ENCODE measurements around the gene ZNF735.
"Not testable (repeated sequence)": the region's sequence is repeated elsewhere in the genome, so short reads cannot be mapped to it uniquely, and the experiment has no call there.

Gene ZNF735

GRCh38 chr7:64183126-64183742 is 23.8 kb upstream of the ZNF735 start:
- TF ChIP-seq CTCF (conservative IDR thresholded peaks at IDR 0.05; ENCODE audit: control insufficient read depth, insufficient read depth, low read depth, low read length) = no peak
- DNase-seq (ENCODE audit: low read depth) = no peak
- no peak overlapping the region for H3K4me3 ChIP-seq (ENCODE audit: control insufficient read depth, low read depth, low read length)

- DNase-seq (ENCODE audit: low read depth) = no peak
- no peak overlapping the region for H3K4me3 ChIP-seq (ENCODE audit: control insufficient read depth, low read depth, low read length)
- no peak for TF ChIP-seq CTCF (conservative IDR thresholded peaks at IDR 0.05; ENCODE audit: control insufficient read depth, insufficient read depth, low read depth, low read length)
Observed at GRCh38 chr7:64183827-64184372, 23.1 kb upstream of the ZNF735 start.

- TF ChIP-seq CTCF (conservative IDR thresholded peaks at IDR 0.05; ENCODE audit: control insufficient read depth, insufficient read depth, low read depth, low read length) = no peak
- H3K4me3 ChIP-seq (ENCODE audit: control insufficient read depth, low read depth, low read length) = no peak overlapping the region
- DNase-seq (ENCODE audit: low read depth) = no peak
Observed at GRCh38 chr7:64184376-64184775, 22.6 kb upstream of the ZNF735 start.

GRCh38 chr7:64187408-64187807 is 19.6 kb upstream of the ZNF735 start:
- no peak for TF ChIP-seq CTCF (conservative IDR thresholded peaks at IDR 0.05; ENCODE audit: control insufficient read depth, insufficient read depth, low read depth, low read length)
- no peak overlapping the region for H3K4me3 ChIP-seq (ENCODE audit: control insufficient read depth, low read depth, low read length)
- DNase-seq (ENCODE audit: low read depth) = no peak

- no peak overlapping the region for H3K4me3 ChIP-seq (ENCODE audit: control insufficient read depth, low read depth, low read length)
- no peak for TF ChIP-seq CTCF (conservative IDR thresholded peaks at IDR 0.05; ENCODE audit: control insufficient read depth, insufficient read depth, low read depth, low read length)
- no peak for DNase-seq (ENCODE audit: low read depth)
Observed at GRCh38 chr7:64192148-64192704, 14.8 kb upstream of the ZNF735 start.

- no peak for TF ChIP-seq CTCF (conservative IDR thresholded peaks at IDR 0.05; ENCODE audit: control insufficient read depth, insufficient read depth, low read depth, low read length)
- no peak for DNase-seq (ENCODE audit: low read depth)
- no peak overlapping the region for H3K4me3 ChIP-seq (ENCODE audit: control insufficient read depth, low read depth, low read length)
Observed at GRCh38 chr7:64192775-64193174, 14.2 kb upstream of the ZNF735 start.

GRCh38 chr7:64219710-64220298 is 12.8 kb downstream of the ZNF735 start:
- not testable (repeated sequence) for DNase-seq (ENCODE audit: low read depth); H3K4me3 ChIP-seq (ENCODE audit: control insufficient read depth, low read depth, low read length)
